HG03097 (cell line): Measurements from ENCODE around the gene PPP3CB.

Experiments used
- ATAC-seq: cut with Tn5 transposase; IDR thresholded peaks from one replicate; pipeline ENCODE4 v1.9.1; 2021; ENCODE audit not compliant: unreplicated experiment, low FRiP score

Gene PPP3CB

GRCh38 chr10:73485320-73485719 lies 10.5 kb downstream of the PPP3CB start:
- no peak for ATAC-seq

DNA sequence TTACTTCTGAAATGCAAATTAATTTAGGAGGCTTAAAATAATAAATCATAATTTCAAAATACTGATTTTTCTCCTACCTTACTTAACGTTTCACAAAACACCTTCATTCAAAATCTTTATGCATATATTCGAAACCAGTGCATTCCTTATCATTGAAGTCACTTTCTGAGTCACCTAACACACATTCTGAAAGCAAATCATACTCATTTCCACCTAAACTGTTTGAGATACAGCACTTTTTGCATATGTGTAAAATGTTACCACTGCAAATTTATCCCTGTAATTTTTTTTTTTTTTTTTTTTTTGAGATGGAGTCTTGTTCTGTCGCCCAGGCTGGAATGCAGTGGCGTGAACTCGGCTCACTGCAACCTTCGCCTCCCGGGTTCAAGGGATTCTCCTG lies 15.7 kb downstream of the PPP3CB start:
- no peak for ATAC-seq

DNA sequence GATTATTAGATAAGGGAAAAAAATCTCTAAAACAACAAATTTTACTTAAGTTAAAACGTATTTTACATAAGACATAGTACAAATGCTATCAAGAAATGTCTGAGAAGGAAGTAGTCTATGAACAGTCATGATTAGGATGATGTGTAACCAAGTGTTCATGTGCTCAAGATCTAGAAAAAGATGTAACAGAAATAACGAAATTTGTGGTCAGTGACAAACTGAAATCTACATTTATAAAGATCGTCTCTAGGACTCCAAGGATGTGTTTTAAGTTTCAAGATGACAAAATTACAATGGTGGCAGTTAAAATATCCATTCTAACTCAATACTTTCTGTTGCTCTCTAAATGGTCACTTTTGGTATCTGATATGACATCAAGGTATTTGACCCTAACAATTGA lies 17.2 kb downstream of the PPP3CB start:
- no peak for ATAC-seq

DNA sequence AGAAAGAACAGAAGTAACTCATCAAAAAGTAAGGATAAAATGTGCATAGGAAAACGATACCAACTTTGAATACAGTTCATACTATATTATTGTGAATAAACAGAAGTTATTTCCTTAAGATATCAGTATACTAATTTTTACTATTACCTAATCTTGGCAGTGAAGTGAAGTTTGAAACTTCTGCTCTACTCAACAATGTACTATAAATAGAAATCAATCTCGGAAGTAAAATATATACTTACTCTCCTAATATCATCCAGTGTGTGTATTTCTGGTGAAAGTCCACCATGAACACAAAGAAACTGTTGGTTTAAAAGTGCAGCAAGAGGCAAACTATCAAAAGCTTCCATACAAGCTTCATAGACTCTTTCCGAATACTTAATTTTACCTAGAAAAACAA lies 24.6 kb downstream of the PPP3CB start:
- ATAC-seq = no peak

DNA sequence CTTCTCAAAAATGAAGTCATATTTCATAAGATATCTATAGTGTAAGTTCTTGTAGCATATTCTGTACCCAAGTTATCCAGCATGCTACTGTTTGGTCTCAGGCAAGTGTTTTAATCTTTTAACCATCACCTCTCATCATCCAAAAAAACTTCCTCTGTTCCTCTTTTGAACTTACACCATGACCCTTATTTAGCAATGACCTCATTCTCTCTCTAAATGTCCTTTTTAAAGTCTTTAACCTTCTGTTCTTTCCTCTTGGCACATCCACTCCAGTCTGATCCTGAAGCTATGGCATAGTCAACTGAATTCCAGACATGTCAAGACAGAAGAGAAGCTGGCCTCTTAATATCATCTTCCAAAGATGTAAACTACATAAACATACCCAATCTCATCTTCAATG lies 26.2 kb downstream of the PPP3CB start:
- no peak for ATAC-seq

- no peak for ATAC-seq
These were observed 28.6 kb downstream of the PPP3CB start for GRCh38 chr10:73467206-73467605.

GRCh38 chr10:73465978-73466726 lies 29.7 kb downstream of the PPP3CB start:
- ATAC-seq = no peak

DNA sequence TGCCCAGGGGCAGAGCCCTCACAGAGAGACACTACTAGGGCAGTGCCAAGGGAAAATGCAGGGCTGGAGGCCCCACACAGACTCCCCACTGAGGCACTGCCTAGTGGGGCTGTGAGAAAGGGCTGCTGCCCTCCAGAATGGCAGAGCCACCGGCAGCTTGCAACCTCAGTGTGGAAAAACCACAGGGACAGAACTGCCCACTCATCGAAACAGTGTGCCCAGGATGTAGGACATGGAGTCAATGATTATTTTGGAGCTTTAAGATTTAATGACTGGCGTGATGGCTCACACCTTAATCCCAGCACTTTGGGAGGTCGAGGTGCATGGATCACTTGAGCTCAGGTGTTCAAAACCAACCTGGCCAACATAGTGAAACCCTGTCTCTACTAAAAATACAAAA lies 34.9 kb downstream of the PPP3CB start:
- no peak for ATAC-seq

DNA sequence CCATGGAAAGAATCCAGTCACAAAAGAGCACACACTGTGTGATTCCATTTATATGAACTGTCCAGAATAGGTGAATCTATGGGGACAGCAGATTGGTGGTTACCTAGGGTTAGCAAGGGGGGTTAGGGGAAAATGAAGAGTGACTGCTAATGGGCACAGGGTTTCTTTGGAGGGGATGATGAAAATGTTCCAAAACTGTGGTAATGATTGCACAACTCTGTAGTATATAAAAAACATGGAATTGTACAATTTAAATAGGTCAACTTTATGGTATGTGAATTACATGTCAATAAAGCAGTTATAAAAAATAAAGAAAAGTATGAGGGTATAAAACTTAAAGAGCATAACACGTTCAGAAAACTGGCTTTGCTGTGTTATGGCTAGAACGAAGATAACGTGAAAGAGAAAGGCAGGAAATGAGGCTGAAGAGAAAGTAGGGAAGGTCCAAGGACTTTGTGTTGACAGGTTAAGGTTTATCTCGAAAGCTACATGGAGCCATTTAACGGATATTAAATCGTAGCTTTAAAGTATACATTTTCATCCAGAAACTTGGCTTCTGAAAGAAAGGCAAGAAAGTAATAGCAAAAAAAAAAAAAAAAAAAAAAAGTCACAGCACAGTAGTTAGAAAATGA lies 36.0 kb downstream of the PPP3CB start:
- no peak for ATAC-seq

- no peak for ATAC-seq
These were observed 39.5 kb downstream of the PPP3CB start for GRCh38 chr10:73456187-73456890.

- ATAC-seq = no peak
These were observed 46.7 kb downstream of the PPP3CB start for GRCh38 chr10:73449113-73449512.

DNA sequence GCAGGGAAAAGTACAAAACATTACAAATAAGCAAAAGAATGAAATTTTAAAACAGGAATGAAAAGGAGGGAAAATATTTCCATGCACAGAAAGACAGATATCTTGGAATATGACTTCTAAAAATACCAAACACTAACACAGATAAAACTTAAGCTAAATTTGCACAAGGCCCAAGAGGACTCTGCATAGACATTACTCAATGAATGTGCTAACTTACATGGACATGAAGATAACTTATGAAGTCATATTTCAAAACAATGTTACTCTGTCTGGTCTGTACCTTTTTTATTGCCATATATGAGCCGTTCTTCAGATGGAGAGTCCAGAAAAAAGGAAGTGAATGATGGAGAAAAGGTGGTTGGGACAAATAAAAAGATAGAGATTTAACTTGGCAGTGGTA lies 47.4 kb downstream of the PPP3CB start:
- no peak for ATAC-seq

- ATAC-seq = no peak
These were observed 48.9 kb downstream of the PPP3CB start for GRCh38 chr10:73446926-73447325.

DNA sequence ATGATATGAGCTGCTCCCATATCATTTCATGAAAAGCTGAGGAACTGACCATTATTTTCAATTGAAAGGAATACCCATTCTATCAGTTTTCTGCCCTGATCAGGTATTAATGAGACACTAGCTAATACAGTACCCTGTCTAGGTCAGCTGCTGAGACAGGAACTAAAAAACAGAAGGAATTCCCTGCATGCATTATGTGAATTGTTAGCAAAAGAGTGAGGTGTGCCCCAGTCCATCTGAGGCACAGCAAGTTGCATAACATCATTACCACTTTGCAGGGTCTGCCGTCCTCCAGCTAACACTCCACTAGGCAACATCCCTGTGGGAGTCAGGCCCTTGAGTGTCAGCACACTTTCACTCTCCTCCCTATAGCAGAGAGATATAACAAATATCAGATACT lies 51.4 kb downstream of the PPP3CB start:
- ATAC-seq = no peak

DNA sequence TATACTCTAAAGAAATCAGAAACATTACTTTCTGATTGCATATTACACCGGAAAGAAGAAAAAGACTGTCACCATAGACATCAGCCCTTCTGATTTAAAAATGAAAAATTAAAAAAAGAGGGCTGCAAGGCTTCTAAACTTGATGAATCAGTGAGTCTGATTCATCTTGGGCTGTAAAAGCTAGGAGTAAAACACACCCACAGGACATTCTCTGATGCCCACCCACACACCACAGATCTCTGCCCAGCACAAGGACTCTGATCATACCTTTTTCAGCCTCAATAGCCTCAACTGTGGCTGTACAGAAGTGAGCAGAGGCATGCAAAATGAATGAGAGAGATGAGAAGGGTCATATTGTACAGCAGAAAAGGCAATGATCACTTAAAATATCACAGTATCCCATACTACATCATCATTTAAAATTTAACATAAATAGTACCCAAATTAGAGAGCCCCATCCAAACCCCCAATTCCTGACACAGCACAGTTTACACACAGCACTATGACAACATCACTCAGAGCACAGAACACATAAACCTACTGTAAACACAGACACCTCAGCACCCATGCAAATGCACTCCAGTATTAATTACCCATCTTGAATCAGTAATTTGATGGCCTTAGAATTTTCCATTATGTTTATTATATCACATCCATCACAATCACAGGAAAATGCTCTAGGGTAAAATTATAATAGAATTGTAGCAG lies 56.1 kb downstream of the PPP3CB start:
- ATAC-seq = no peak

DNA sequence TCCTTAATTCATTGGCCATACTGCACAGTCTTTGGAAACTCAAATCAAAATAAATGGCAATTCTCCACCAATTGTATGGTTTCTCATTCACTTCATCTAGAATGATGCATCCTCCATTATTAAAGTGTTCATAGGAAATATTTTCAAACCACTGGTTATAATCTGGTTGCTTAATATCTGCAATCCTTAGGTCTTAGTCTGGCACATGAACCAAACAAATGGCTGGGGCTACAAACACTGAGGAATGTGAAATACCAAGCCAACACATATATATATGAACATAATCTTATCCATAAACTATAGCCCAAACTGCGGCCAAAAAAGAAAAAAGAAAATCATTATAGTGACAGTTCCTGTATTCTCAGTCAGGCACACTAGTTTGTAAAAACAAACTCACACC lies 56.8 kb downstream of the PPP3CB start:
- no peak for ATAC-seq

DNA sequence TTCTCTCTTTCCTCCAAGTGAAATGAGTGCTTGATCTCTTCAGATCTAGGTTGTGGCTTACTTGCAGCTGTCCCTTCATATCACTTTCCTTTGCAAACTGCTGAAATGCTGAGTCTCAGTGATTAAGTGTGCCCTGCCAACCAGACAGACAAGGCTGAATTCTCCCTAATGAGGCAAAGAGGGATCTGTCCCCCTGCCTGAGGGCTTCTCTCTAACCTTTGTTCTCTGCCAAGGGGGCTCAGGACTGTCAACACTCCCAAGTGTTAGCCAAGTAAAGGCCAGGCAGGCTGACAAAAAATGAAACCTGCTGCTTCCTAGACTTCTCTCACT lies 62.3 kb downstream of the PPP3CB start, which contains the start of gene MSS51:
Gene MSS51, minus strand, starts transcription at position 24 of the 330 bp plus-strand sequence. CDS start 5,277 bp downstream, outside the sequence.
- ATAC-seq = no peak

DNA sequence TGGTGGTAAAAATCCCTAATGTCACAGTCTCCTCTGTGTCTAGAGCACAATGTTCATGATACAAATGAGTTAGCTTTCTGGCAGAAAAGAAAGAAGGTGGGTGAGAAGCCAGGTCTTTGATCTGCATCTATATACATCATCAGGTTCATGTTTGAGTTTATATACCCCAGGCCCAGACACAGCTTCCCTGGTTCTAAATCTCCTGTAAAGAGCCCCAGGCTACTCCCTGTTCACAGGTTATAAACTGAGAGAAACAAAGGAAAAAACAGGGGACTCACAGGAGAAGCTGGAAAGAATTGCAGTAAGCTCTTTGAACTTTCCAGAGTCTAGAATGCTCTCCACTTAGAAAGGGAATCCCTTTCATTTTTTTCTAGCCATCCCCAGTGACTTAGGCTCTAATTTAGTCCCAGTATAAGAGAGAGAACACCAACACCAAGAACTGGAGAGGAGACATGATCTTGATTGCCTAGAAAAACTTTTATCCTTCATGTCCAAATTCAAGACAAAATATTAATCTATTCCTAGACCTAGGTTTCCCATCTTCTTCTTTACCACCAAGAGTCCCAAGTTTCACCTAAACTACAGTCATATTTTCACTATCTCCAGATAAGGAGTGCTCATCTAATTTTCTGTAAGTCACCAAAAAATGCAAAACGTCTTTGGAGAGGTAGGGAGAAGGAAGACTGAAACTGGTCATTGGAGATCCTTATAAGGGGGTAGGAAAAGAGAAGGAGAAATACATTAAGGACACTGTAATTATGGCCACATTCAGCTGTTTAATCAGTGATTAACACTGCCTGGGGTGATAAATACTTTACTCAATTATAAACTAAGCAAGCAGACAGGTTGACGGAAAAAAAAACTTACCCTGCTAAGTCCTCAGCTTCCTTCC lies 62.9 kb downstream of the PPP3CB start:
- ATAC-seq = no peak

- ATAC-seq = no peak
These were observed 69.5 kb downstream of the PPP3CB start for GRCh38 chr10:73426318-73426717.

DNA sequence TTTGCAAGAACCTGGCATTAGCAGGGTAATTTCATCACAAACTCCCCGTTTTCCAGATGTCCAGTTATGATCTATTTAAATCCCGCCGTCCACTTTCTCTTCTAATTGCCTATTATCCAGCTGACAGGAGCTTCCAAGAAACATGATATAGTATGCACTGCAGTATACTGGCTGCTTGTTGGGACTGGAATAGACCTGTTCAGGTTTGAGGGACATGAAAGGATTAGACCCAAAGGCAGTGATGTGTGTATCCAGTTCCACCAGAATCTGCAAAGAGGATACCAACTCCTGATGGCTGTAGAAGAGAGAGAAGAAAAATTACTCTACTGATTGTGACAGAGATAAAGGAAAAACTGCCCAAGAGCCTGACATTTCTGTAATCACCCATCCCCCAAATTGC lies 71.3 kb downstream of the PPP3CB start:
- ATAC-seq = no peak
